DOHH2 (cell line): ENCODE data around the gene GPRC5A.

Source experiments
- CTCF ChIP-seq: fragments of 200-600 bp; sonication (generic); IDR thresholded peaks from one replicate; pipeline ENCODE4 v1.5.1; 2014; ENCODE audit warnings: antibody characterized with exemption, mild to moderate bottlenecking, low read depth, low read length; ENCODE audit not compliant: poor library complexity, severe bottlenecking
- EZH2phosphoT487 ChIP-seq: fragments of 200-600 bp; sonication (generic); IDR thresholded peaks from 2 replicates; pipeline ENCODE4 v1.6.1; 2017; ENCODE audit warnings: borderline replicate concordance, mild to moderate bottlenecking, antibody characterized with exemption, low read length, moderate library complexity, mixed read lengths

- no peak for TF ChIP-seq CTCF
- TF ChIP-seq EZH2phosphoT487 = no peak
These were observed 10.7 kb downstream of the GPRC5A start for GRCh38 chr12:12902036-12902435.
